Hematopoietic multipotent progenitor cell treated with erythropoietin and hydrocortisone succinate and interleukin-3 and kit ligand, for 17 days (in vitro differentiated cells): ENCODE results near the gene RNF214.
A peak's percentile ranks its signal among the peaks of the same experiment; 100 is the strongest.
"Not testable (repeated sequence)": the region's sequence is repeated elsewhere in the genome, so short reads cannot be mapped to it uniquely, and the experiment has no call there.

Source experiments
- DNase-seq: peaks from one replicate; pipeline ENCODE4 v3.0.0-alpha.2; 2015; ENCODE audit warnings: low spot score

The RNF214 gene

GRCh38 chr11:117315285-117316196 lies 83.1 kb downstream of the RNF214 start:
- DNase-seq: no peak

DNA sequence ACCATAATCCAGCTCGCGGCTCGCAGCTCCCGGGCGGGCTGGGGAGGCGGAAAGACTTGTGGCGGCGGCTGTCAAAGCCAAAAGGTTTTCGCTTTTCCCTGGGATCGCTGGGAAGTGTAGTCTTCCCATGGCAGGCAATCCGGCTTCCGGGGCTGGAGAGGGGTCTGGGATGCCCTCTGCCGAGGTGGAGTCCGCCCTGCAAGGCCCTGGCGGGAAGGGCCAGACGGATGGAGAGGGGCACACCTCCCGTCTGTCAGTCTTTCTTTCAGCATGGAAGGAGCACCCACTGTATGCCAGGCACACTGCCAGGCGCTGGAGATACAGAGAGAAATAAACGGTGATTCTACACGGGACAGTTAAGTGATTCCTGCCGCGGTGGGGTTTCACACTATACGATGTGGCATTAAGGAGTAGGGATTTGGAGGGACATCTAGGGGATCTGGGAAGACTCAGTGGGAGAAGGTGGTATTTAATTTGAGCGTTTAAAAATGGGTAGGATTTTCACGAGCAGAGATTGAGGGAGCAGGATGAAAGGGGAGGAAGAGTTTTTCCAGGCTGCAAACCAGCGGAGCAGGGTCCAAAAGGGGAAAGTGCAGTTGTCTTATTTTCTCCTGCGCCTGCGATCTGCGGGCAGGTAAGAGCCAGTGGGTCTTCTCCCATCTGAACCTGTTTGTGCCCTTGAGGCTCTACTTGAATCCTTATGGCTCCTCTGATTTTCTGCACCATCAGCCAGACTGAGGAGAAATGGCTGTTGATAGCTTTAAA lies 83.9 kb downstream of the RNF214 start, which contains the start of gene BACE1:
TSS of gene BACE1 (minus strand) at position 60 of the 765 bp plus-strand sequence. CDS start 461 bp downstream, outside the sequence.
- DNase-seq: no peak

DNA sequence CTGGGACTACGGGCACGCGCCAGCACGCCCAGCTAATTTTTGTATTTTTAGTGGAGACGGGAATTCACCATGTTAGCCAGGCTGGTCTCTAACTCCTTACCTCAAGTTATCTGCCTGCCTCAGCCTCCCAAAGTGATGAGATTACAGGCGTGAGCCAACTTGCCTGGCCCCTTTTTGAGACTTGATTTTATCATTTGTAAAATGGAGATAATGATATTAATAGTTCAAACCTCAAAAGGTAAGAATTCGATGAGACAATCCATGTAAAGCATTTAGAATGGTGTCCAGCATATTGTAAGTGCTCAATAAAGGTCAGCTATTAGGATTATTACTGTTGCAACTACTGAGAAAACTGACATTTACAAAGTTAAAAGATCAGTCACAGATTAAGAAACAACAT lies 86.3 kb downstream of the RNF214 start:
- DNase-seq: no peak

DNA sequence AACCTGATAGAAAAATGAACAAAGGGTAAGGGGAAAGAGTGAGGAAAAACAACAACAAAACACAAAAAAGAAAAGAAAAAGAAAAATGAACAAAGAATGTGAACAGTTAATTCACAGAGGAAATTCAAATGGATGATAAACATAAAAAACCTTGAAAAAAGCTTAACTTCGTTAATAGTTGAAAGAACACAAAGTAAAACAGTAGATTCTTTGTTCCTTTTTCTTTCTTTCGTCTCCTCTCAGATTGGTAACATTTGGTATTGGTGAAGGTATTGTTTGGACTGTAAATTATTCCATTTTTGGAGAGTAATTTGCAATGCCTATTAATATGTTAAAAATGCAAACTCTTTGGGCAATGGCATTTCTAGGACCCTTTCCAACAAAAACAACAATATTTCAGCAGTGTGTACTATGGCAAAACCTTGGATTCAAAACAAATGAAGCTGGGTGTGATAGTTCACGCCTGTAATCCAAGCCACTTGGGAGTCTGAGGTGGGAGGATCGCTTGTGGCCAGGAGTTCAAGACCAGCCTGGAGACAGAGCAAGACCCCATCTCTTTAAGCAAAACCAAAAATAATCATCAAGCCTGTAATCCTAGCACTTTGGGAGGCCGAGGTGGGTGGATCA lies 86.9 kb downstream of the RNF214 start:
- no peak for DNase-seq

GRCh38 chr11:117327255-117327566 lies 94.7 kb downstream of the RNF214 start:
- DNase-seq: not testable (repeated sequence)

DNA sequence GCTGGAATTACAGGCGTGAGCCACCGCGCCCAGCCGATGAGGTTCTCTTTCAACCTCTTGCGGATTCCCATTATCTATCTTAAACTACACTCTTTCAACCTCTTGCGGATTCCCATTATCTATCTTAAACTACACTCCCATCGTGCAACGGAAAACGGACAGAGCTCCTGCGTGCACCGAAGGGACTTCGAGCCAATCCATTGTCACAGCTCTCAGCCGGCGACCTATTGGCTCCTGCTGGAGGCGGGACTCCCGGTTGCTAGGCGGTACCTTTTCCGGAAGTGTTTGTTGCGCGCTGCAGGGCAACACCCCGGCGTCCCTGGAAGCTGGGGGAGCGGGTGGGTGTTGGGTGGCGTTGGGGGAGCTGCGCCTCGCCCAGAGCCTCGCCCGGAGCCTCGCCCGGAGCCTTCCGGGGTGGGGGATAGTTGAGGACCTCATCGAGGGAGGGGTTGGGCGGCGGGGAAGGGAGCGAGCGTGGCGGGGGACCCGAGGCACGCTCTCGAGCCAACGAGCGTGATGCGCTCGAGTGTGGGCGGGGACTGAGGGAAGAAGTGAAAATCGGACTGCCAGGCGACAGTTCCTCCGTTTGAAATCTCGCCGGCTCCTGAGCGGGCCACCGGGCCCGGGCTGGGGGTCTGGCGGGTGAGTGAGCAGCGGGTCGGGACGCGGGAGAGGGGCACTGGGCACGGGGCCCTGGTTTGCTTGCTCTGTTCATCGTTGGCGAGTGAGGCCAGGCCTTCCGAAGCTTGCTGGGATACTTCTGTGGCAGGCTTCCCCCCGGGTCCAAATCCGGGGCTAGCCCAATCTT lies 95.3 kb downstream of the RNF214 start, which contains the start of gene CEP164:
TSS of gene CEP164 (plus strand) at position 288 of the 808 bp plus-strand sequence. CDS start 10,733 bp downstream, outside the sequence.
- DNase-seq: peak; percentile 95

DNA sequence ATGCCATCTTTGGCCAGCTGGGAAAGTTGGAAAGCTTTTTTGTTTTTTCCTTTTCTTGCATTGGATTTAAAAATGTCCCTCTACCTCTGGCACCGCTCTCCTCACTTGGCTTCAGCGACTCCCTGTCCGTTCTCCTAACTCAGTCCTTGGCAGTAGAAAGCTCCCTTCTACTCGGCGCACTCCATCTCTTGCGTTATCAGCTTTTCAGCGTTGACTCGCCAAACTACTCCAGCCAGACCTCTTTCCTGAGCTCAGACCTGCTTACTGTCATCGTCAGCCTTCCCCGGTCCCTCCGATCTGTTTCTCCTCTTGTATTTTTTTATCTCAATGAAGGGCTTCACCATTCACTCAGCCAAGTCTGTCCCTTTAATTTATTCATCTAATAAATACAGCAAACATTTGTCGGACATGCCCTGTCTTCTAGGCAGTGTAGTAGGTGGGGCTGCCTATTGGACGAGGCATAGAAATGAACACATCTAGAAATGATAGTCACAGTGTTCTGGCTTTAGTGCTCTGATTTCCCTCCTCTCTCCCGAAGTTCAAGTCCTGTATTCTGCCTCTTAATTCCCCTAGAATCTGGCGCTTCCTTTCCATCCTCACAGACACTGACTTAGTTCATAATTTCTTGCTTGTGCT lies 96.0 kb downstream of the RNF214 start:
- DNase-seq: peak; percentile 64

- DNase-seq: no peak
Observed at GRCh38 chr11:117332843-117333242, 100.4 kb downstream of the RNF214 start.

DNA sequence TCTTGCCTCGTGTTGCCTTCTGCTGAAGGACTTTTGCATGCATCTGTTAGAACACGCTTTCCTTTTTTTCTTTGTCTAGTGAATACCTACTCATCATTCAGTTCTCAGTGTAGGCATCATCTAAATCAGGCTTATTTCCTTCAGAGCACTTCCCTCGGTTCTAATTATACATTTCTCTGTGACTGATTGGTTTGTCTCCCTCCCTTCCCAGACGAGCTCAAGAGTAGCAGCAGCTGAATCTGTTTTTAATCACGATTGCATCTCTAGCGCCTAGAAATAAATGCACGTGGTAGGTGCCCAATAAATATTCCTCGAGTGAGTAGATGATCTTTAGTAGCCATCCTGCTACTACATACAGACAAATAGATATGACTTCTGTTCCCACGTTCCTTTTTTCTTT lies 101.4 kb downstream of the RNF214 start:
- no peak for DNase-seq

DNA sequence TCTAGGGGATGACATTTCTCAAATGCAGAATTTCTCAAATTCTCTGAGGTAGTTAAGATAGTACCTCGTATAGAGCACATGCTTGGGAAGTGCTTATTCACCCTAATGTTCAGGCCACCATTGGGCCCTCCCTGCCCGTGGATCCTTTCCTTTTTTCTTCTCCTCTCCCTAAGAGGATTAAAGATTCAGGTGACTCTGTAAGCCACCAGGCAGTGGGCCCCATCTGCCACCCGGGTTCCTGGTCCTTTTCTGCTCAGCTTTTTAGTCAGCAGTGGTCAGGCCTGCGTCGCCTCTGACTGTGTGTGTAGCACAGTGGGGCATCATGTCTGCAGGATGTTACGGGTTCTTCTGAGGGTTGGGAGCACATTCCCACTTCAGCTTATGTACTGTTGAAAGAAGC lies 102.4 kb downstream of the RNF214 start:
- no peak for DNase-seq

DNA sequence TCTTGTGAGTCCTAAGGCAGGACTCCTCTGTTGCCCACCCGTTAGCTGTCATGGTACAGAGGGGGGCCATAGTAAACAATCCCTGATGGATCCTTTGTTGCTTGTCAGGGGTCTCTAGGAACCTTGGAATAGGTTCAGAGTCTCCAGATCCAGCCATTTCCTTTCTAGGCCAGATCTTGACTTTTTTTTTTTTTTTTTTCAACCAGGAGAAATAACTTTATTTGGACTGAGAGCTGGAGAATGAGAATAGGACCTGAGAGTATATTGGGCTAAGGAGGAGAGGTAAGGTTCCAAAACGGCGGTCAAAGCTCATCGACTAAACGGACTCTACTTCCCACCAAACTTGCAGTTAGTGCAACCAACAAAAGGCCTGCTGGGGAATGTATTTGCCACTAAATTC lies 102.9 kb downstream of the RNF214 start:
- no peak for DNase-seq
